ENCODE measurements around the gene RALGAPA2. TPM values are rescaled to one million over a fixed set of nuclear protein-coding genes. Genes with fewer than 3 reads are reported as not detected.

RALGAPA2 gene
- total RNA-seq, 1 experiment from 2014 or later: 10.8 TPM

DNA sequence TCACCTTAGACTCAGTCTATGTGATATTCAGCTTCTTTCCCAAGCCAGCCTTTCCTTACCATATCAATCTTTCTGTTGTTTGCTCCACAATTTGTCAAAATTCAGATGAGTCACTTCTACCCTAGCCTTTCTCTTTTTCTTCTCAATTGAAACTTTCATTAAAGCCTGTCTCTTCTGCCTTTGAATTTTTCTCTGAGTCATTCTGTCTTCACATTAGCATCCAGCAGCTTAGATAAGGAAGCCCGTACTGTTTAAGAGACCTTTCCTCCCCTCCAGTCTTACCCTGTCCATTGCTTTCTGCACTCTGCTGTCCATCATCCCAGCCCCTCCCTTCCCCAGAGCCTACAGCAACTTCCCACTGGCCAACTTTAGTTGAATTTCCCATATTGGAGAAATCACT, 34.9 kb upstream of the RALGAPA2 start:
- POLR2A ChIA-PET: no interaction called here

DNA sequence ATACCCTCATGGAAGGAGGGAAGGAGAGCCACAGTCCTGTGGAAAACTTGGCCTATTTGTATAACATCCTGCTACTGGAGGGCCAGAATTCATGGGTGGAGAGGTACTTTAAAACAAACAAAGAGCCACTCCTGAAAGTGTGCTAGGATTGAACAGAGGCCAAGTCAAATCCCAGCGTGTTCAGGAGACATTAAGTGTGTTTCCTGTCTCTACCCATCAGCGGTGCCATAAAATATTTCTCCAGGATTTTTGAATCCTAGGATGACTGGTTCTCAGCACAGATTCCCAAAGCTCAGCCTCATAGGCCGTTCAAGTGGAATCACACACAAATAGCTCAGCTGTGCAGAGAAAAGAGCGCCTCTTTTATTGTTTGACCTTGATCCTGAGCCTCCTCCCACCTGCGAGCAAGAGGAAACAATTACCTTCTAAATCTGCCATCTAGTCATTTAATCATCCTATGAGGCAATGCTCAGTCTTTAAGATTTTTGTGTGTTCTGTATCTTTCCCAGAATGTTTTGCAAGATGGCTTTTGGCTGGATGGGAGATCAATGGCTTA, 31.8 kb upstream of the RALGAPA2 start:
- H3K9ac ChIP-seq (ENCODE audit: low read length): no peak overlapping the region
- intact Hi-C loops (cut with micrococcal nuclease): no loop called here
- no peak for DNase-seq (ENCODE audit: low read depth, low spot score)

More for the DNA sequence above, 34.9 kb upstream of the RALGAPA2 start:
- H3K27ac ChIP-seq (ENCODE audit: low read depth, low read length): no peak overlapping the region
- no peak overlapping the region for H3K4me2 ChIP-seq (ENCODE audit: low read length)
- ATAC-seq (no peak), DNase-seq (ENCODE audit: low read depth, low spot score) (no peak)
- ChIA-PET RAD21 (ENCODE audit: low non-redundant PET in 1 of 2, low total read pairs in 2 of 2, uncharacterized antibody in 2 of 2, unreplicated experiment in 2 of 2) (no interaction called here), CTCF (no interaction called here)
- H2AFZ ChIP-seq (ENCODE audit: low read depth, low read length, poor library complexity, severe bottlenecking): no peak overlapping the region
- H3K9ac ChIP-seq (ENCODE audit: low read length): no peak overlapping the region
- no peak overlapping the region for H3K4me3 ChIP-seq (replicated peaks in 1 of 2; ENCODE audit: low read depth in 1 of 2, low read length in 2 of 2)
- no peaks in the 10 kb centered on the region for H3K9me2 ChIP-seq (ENCODE audit: insufficient read depth)
- peaks cover 25% of the 10 kb centered on the region for H3K27me3 ChIP-seq (ENCODE audit: insufficient read depth, low read length)
- TF ChIP-seq YY1 (IDR thresholded peaks at IDR 0.05; ENCODE audit: extremely low read depth, insufficient replicate concordance, low read depth, low read length): no peak
- TF ChIP-seq, protein P1, sequence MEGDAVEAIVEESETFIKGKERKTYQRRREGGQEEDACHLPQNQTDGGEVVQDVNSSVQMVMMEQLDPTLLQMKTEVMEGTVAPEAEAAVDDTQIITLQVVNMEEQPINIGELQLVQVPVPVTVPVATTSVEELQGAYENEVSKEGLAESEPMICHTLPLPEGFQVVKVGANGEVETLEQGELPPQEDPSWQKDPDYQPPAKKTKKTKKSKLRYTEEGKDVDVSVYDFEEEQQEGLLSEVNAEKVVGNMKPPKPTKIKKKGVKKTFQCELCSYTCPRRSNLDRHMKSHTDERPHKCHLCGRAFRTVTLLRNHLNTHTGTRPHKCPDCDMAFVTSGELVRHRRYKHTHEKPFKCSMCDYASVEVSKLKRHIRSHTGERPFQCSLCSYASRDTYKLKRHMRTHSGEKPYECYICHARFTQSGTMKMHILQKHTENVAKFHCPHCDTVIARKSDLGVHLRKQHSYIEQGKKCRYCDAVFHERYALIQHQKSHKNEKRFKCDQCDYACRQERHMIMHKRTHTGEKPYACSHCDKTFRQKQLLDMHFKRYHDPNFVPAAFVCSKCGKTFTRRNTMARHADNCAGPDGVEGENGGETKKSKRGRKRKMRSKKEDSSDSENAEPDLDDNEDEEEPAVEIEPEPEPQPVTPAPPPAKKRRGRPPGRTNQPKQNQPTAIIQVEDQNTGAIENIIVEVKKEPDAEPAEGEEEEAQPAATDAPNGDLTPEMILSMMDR (IDR thresholded peaks at IDR 0.05 in 2 of 3, conservative IDR thresholded peaks at IDR 0.05 in 1 of 3; ENCODE audit: borderline replicate concordance in 1 of 3, insufficient read depth in 1 of 3, low read depth in 2 of 3, low read length in 2 of 3): no peak
- TF ChIP-seq RAD21 (IDR thresholded peaks at IDR 0.05; ENCODE audit: low read depth): no peak
- no peaks in the 10 kb centered on the region for H3K4me1 ChIP-seq (ENCODE audit: control insufficient read depth in 1 of 2, insufficient read depth in 2 of 2, low read length in 2 of 2)
- no peaks in the 10 kb centered on the region for H3K36me3 ChIP-seq (ENCODE audit: control insufficient read depth in 1 of 2, insufficient read depth in 2 of 2, low read length in 2 of 2)
- H3K79me2 ChIP-seq (ENCODE audit: insufficient read depth, low read length): no peaks in the 10 kb centered on the region
- no TSS peak for BruUV-seq (replicated peaks)
- H4K20me1 ChIP-seq (ENCODE audit: insufficient read depth): no peaks in the 10 kb centered on the region
- intact Hi-C loops (cut with micrococcal nuclease): no loop called here
- H3K9me3 ChIP-seq (ENCODE audit: control insufficient read depth in 1 of 2, insufficient read depth in 1 of 2, low read depth in 1 of 2, low read length in 2 of 2): no peaks in the 10 kb centered on the region

More for the DNA sequence above, 31.8 kb upstream of the RALGAPA2 start:
- no peaks in the 10 kb centered on the region for H4K20me1 ChIP-seq (ENCODE audit: insufficient read depth)
- TF ChIP-seq SP1 (IDR thresholded peaks at IDR 0.05; ENCODE audit: low read depth) (no peak), EGR1 (IDR thresholded peaks at IDR 0.05; ENCODE audit: low read depth) (no peak), CEBPB (IDR thresholded peaks at IDR 0.05; ENCODE audit: low read depth) (no peak)
- TF ChIP-seq, protein P2, sequence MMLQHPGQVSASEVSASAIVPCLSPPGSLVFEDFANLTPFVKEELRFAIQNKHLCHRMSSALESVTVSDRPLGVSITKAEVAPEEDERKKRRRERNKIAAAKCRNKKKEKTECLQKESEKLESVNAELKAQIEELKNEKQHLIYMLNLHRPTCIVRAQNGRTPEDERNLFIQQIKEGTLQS (IDR thresholded peaks at IDR 0.05): no peak
- no peak overlapping the region for H2AFZ ChIP-seq (ENCODE audit: low read depth, low read length, poor library complexity, severe bottlenecking)
- no peak overlapping the region for H3K4me3 ChIP-seq (replicated peaks in 1 of 2; ENCODE audit: low read depth in 1 of 2, low read length in 2 of 2)
- ChIA-PET RAD21 (ENCODE audit: low non-redundant PET in 1 of 2, low total read pairs in 2 of 2, uncharacterized antibody in 2 of 2, unreplicated experiment in 2 of 2) (no interaction called here), POLR2A (no interaction called here), CTCF (no interaction called here)
- no peaks in the 10 kb centered on the region for H3K36me3 ChIP-seq (ENCODE audit: control insufficient read depth in 1 of 2, insufficient read depth in 2 of 2, low read length in 2 of 2)
- no peak for ATAC-seq
- no TSS peak for BruUV-seq (replicated peaks)
- no peaks in the 10 kb centered on the region for H3K4me1 ChIP-seq (ENCODE audit: control insufficient read depth in 1 of 2, insufficient read depth in 2 of 2, low read length in 2 of 2)
- no peak overlapping the region for H3K27ac ChIP-seq (ENCODE audit: low read depth, low read length)
- no peaks in the 10 kb centered on the region for H3K9me3 ChIP-seq (ENCODE audit: control insufficient read depth in 1 of 2, insufficient read depth in 1 of 2, low read depth in 1 of 2, low read length in 2 of 2)
- peaks cover 15% of the 10 kb centered on the region; the same call in 1 of the 2 replicates for H3K27me3 ChIP-seq (ENCODE audit: insufficient read depth, low read length)
- no peak overlapping the region for H3K4me2 ChIP-seq (ENCODE audit: low read length)
- H3K79me2 ChIP-seq (ENCODE audit: insufficient read depth, low read length): no peaks in the 10 kb centered on the region
- no peaks in the 10 kb centered on the region for H3K9me2 ChIP-seq (ENCODE audit: insufficient read depth)

Data from HCT116 (cell line).